Suprapubic skin (tissue), 4 donors: ENCODE measurements around the gene TTLL5. TPM values are rescaled to one million over a fixed set of nuclear protein-coding genes. Genes with fewer than 3 reads are reported as not detected.
"Not testable (repeated sequence)": the region's sequence is repeated elsewhere in the genome, so short reads cannot be mapped to it uniquely, and the experiment has no call there.

Source experiments
- DNase-seq, 2 donors: peaks; one replicate each; pipeline ENCODE4 v3.0.0-alpha.2; 2019; ENCODE audit warnings: low spot score in 2 of 2
- H3K27ac ChIP-seq: fragments of 200-600 bp; sonication (generic); one replicate; pipeline ENCODE4 v1.5.1; 2019
- H3K27me3 ChIP-seq: fragments of 200-600 bp; sonication (generic); one replicate; pipeline ENCODE4 v1.5.1; 2019
- H3K36me3 ChIP-seq: fragments of 200-600 bp; sonication (generic); one replicate; pipeline ENCODE4 v1.5.1; 2019
- H3K4me1 ChIP-seq: fragments of 200-600 bp; sonication (generic); one replicate; pipeline ENCODE4 v1.5.1; 2019
- H3K4me3 ChIP-seq: fragments of 200-600 bp; sonication (generic); one replicate; pipeline ENCODE4 v1.5.1; 2019; ENCODE audit warnings: mild to moderate bottlenecking
- H3K9me3 ChIP-seq: fragments of 200-600 bp; sonication (generic); one replicate; pipeline ENCODE4 v1.5.1; 2019
- EP300 ChIP-seq: sonication (generic); formaldehyde crosslinking; IDR thresholded peaks from one replicate; pipeline ENCODE4 v1.6.1; 2017; ENCODE audit warnings: antibody characterized with exemption
- POLR2A ChIP-seq, 2 donors: fragments of 450-650 bp; IDR thresholded peaks; one replicate each; pipeline ENCODE4 v1.6.1; 2017; ENCODE audit warnings: antibody characterized with exemption in 2 of 2, mild to moderate bottlenecking in 2 of 2, moderate library complexity in 2 of 2
- POLR2AphosphoS5 ChIP-seq, 3 donors: sonication (generic); formaldehyde crosslinking; IDR thresholded peaks; one replicate each; pipeline ENCODE4 v1.6.1; 2017; ENCODE audit warnings: antibody characterized with exemption in 3 of 3
- WGBS: methylation state at CpG from one replicate; pipeline ENCODE4 v1.1.5; 2018; 5-methylcytosine and 5-hydroxymethylcytosine counted together
- total RNA-seq, 4 donors: library from RNA; depleted of rRNA; stranded (reverse); fragments of >200 nt; gene quantifications; one replicate each; pipeline ENCODE4 v1.1.0, GENCODE V29; 2016
- TF ChIP-seq, protein P1 (sequence below), 2 donors: fragments of 200-600 bp in 1 of 2; fragments of 450-650 bp in 1 of 2; sonication (generic) in 1 of 2; IDR thresholded peaks; one replicate each; pipeline ENCODE4 v1.5.1; 2016 to 2019; ENCODE audit warnings: antibody characterized with exemption in 2 of 2, mild to moderate bottlenecking in 1 of 2, moderate library complexity in 1 of 2

Gene TTLL5
- total RNA-seq, 4 donors from 2014 or later, result 24.4 to 56.4 (median 34.8) TPM

DNA sequence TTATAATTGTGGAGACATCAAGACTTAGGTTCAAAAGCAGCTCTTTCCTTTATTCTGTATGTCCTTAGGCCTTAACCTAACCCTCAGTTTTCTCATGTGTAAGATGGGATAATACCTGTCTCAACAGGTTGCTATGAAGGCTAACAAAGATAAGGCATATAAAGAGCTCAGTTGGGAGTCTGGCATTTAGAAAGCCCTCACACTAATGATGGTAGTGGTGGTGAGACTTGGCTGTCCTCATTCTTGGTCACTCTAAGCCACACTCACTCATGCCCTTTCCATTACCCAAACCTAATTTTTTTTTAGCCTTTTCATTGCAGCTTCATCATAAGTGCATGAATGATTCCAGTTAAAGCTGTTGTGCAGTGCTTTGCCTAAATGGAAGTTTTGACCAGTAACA, 183.4 kb downstream of the TTLL5 start:
- H3K27me3 ChIP-seq, result no peaks in the 10 kb centered on the region
- TF ChIP-seq, protein P1, sequence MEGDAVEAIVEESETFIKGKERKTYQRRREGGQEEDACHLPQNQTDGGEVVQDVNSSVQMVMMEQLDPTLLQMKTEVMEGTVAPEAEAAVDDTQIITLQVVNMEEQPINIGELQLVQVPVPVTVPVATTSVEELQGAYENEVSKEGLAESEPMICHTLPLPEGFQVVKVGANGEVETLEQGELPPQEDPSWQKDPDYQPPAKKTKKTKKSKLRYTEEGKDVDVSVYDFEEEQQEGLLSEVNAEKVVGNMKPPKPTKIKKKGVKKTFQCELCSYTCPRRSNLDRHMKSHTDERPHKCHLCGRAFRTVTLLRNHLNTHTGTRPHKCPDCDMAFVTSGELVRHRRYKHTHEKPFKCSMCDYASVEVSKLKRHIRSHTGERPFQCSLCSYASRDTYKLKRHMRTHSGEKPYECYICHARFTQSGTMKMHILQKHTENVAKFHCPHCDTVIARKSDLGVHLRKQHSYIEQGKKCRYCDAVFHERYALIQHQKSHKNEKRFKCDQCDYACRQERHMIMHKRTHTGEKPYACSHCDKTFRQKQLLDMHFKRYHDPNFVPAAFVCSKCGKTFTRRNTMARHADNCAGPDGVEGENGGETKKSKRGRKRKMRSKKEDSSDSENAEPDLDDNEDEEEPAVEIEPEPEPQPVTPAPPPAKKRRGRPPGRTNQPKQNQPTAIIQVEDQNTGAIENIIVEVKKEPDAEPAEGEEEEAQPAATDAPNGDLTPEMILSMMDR (IDR thresholded peaks at IDR 0.05), result no peak
- TF ChIP-seq EP300, result no peak
- no peak for TF ChIP-seq POLR2A (IDR thresholded peaks at IDR 0.05)
- TF ChIP-seq POLR2AphosphoS5 (IDR thresholded peaks at IDR 0.05), result no peak
- H3K9me3 ChIP-seq, result no peaks in the 10 kb centered on the region
- no peak for DNase-seq
- no peaks in the 10 kb centered on the region for H3K36me3 ChIP-seq
- no peak overlapping the region for H3K4me3 ChIP-seq
- H3K27ac ChIP-seq, result no peak overlapping the region
- H3K4me1 ChIP-seq, result peaks cover 6% of the 10 kb centered on the region

DNA sequence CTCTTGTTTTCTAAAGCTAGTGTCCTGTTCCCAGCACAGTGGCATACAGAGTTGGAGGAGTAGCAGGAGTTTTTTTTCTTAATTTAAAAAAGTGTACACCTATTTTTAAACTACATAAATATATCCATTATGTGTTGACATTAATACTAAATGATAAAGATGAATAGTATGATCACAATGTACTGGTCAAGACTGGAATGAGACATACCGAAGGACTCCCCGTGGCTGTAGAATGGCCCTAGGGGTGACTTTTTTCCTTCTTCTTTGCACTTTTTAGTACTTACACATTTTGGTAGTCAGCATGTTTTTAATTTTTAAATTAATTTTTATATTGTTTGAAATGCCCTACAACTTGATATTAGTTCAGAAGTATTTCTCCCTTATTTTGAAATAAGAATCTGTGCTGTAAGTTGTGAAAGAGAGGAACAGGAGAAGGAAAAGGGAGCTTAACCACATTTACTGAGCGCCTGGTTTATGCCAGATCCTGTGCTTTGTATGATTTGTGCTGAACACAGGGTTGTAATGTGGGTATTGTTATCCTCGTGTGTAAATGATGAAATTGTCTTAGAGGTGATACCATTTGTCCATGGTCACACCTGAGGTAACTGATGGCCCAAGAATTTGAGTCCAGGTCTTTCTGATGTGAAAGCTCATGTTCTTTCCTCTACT, 184.2 kb downstream of the TTLL5 start:
- TF ChIP-seq, protein P1 (IDR thresholded peaks at IDR 0.05), result no peak
- no peak for TF ChIP-seq POLR2AphosphoS5 (IDR thresholded peaks at IDR 0.05)
- no peak for TF ChIP-seq EP300
- no peak for TF ChIP-seq POLR2A (IDR thresholded peaks at IDR 0.05)
- 86% methylated on average over 4 of the region's 4 CpGs for WGBS
- Histone ChIP-seq H3K4me1 (peaks cover 6% of the 10 kb centered on the region), H3K36me3 (no peaks in the 10 kb centered on the region), H3K4me3 (no peak overlapping the region), H3K27me3 (no peaks in the 10 kb centered on the region), H3K9me3 (no peaks in the 10 kb centered on the region), H3K27ac (no peak overlapping the region)
- DNase-seq, result no peak

DNA sequence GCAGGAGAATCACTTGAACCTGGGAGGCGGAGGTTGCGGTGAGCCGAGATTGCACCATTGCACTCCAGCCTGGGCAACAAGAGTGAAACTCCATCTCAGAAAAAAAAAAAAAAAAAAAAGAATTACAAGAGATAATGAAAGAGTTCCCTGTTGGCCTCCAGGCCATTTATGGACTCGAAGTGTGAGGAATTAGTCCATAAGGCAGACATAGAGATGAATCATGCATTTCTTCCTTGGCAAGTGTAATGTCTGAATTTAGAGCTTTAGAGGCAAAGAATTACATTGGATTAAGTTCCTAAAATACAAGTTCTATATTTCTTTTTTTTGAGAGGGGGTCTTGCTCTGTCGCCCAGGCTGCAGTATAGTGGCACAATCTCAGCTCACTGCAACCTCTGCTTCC, 185.6 kb downstream of the TTLL5 start:
- not testable (repeated sequence) for H3K9me3 ChIP-seq, H3K27ac ChIP-seq, DNase-seq, H3K4me1 ChIP-seq, H3K4me3 ChIP-seq, H3K36me3 ChIP-seq, H3K27me3 ChIP-seq
- WGBS, result 68% methylated on average over 5 of the region's 5 CpGs

DNA sequence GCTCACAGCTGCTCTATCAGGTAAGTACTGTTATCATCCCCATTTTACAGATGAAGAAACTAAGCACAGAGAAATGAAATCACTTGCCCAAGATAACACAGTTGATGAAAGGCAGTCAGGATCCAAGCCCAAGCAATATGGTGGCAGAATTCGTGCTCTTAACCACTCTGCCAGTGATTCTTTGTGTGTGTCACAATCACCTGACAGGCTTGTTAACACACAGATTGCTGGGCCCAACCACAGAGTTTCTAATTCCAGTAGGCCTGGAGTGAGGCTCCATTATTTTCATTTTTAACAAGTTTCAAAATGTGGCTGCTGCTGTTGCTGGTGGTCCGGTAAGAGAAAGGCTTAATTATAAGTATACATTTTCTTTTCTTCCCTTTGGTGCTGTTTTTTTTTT, 186.5 kb downstream of the TTLL5 start:
- Histone ChIP-seq H3K4me3 (no peak overlapping the region), H3K27ac (no peak overlapping the region), H3K36me3 (no peaks in the 10 kb centered on the region), H3K9me3 (no peaks in the 10 kb centered on the region), H3K4me1 (peaks cover 5% of the 10 kb centered on the region), H3K27me3 (no peaks in the 10 kb centered on the region)
- DNase-seq, result no peak
- TF ChIP-seq EP300 (no peak), POLR2A (IDR thresholded peaks at IDR 0.05) (no peak), POLR2AphosphoS5 (IDR thresholded peaks at IDR 0.05) (no peak)
- TF ChIP-seq, protein P1 (IDR thresholded peaks at IDR 0.05), result no peak
- 86% methylated on average over 2 of the region's 2 CpGs for WGBS

DNA sequence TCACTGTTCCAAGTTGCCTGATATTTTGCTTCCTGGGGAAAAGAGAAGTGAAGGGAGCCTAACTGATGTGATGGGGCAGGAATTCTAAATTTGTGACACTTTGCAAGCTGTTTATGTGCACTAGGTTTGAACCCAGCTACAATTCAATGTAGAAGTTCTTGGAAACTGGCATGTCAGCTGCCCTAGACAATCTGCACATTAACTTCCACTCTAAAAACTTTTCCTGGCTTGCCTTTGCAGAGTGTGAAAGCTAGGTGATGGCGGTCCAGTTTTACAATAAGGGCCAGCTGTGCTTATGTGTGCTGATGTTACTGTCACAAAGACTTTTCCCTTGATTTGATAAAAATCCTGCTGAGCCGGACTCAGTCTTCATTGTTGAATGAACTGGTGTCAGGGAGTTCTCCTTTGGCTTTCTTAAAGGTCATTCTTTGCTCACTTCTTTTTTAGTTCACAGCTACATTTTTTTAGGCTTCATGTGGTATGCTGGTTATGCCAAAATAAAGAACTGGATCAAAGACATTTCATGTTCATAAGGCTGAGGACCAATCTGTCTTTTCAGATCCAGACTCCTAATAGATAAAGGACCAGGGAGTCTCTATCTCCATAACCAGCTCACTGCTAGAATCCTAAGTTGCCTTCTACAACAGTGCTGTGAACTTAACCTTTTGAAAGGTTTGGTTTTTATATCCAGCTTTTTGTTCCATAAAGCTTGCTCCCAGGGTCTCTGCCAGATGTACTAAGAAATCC, 187.3 kb downstream of the TTLL5 start:
- TF ChIP-seq, protein P1 (IDR thresholded peaks at IDR 0.05), result no peak
- Histone ChIP-seq H3K27me3 (no peaks in the 10 kb centered on the region), H3K36me3 (no peaks in the 10 kb centered on the region), H3K27ac (no peak overlapping the region), H3K4me1 (no peaks in the 10 kb centered on the region), H3K9me3 (no peaks in the 10 kb centered on the region), H3K4me3 (no peak overlapping the region)
- WGBS, result 93% methylated on average over 2 of the region's 2 CpGs
- DNase-seq, result no peak
